GM10266 (cell line): ENCODE data around the gene SH3TC1.

Source experiments
- DNase-seq: peaks from one replicate; pipeline ENCODE4 v3.0.0; 2012; ENCODE audit errors: extremely low spot score
- CTCF ChIP-seq: IDR thresholded peaks from 2 replicates; pipeline ENCODE4 v1.5.1; 2012; ENCODE audit warnings: mild to moderate bottlenecking, low read depth; ENCODE audit not compliant: control insufficient read depth, insufficient read depth; ENCODE audit errors: missing control alignments

SH3TC1 gene

GRCh38 chr4:8244931-8245460, 45.9 kb downstream of the SH3TC1 start:
- no peak for DNase-seq
- TF ChIP-seq CTCF: no peak

GRCh38 chr4:8245884-8246833, 47.1 kb downstream of the SH3TC1 start:
- DNase-seq: no peak
- TF ChIP-seq CTCF: no peak

GRCh38 chr4:8247047-8247930, 48.2 kb downstream of the SH3TC1 start:
- TF ChIP-seq CTCF: no peak
- no peak for DNase-seq

- DNase-seq: no peak
- no peak for TF ChIP-seq CTCF
Measured at GRCh38 chr4:8248091-8248490, 49.0 kb downstream of the SH3TC1 start.

GRCh38 chr4:8250227-8250626, 51.1 kb downstream of the SH3TC1 start:
- no peak for TF ChIP-seq CTCF
- no peak for DNase-seq

GRCh38 chr4:8250637-8251036, 51.5 kb downstream of the SH3TC1 start:
- DNase-seq: no peak
- TF ChIP-seq CTCF: no peak
